NCI-H2227 treated with DMSO at 0.1 percent for 48 hours (cell line): ENCODE data around the gene LGALS7.

Experiments
- DNase-seq: peaks from one replicate; lab custom pipeline; 2025; lab: John Stamatoyannopoulos, UW

Gene LGALS7

GRCh38 chr19:38726761-38727301 is 46.5 kb downstream of the LGALS7 start:
- DNase-seq = no peak

- no peak for DNase-seq
Observed at GRCh38 chr19:38726284-38726673, 47.0 kb downstream of the LGALS7 start.

- DNase-seq = no peak
Observed at GRCh38 chr19:38725469-38726283, 47.6 kb downstream of the LGALS7 start.

DNA sequence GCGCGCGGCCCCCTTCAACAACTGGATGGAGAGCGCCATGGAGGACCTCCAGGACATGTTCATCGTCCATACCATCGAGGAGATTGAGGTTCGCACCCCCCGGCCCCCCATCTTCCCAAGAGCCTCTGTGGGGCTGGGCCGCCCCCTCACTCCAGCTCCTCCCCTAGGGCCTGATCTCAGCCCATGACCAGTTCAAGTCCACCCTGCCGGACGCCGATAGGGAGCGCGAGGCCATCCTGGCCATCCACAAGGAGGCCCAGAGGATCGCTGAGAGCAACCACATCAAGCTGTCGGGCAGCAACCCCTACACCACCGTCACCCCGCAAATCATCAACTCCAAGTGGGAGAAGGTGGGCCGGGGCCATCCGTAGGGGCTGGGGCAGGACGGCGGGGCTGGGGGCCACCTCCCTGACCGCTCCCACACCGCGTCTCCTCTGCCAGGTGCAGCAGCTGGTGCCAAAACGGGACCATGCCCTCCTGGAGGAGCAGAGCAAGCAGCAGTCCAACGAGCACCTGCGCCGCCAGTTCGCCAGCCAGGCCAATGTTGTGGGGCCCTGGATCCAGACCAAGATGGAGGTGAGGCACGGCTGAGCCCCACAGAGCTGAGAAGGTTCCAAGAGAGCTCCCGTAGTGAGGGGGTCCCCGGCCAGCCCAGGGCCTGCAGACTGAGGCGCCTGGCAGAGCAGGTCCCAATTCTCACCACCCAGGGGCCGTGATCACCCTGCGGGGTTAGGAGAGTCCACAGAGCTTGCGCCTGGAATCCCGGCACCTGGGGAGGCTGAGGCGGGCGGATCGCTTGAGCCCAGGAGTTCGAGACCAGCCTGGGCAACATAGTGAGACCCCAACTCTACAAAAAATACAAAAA is 49.1 kb downstream of the LGALS7 start:
- DNase-seq = no peak

DNA sequence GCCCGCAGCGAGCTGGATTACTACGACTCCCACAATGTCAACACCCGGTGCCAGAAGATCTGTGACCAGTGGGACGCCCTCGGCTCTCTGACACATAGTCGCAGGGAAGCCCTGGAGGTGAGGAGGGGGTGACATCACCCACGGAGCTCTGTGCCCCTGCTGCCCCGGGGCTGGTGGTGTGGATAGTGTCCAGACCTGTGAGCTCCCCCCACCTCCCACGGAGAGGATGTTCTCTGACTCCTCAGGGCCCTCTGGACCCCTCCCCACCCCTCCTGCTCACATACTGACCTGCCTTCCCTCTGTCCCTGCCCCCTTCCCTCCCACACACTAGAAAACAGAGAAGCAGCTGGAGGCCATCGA is 49.7 kb downstream of the LGALS7 start:
- DNase-seq = no peak

DNA sequence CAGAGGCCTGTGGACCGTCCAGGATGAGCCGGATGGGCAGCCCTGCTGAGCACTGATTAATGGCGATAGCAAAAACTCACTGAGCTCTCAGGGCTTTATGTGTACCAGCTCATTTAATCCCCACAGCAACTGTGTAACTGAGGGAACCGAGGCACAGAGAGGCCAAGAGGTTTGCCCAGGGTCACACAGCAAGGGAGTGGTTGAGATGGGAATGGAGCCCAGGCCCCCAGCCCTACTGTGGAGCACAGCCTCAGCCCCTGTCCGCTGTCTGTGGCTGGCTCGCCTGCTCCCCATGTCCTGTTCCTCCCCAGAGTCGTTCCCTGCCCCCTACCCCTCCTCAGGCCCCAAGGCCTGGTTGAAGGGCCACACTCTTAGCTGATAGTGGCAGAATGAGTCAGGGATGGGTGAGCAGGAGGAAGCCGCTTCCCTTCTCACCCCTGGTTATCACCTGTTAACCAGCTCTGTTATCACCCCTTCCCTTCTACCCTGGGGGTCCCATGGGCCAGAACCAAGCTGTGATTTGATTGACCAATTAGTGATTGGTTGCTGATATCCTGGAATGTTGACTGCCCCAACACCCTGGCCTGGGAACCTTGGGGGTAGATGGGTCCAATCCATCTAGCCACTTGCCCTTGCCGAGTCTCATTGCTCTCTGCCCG is 50.2 kb downstream of the LGALS7 start:
- no peak for DNase-seq

DNA sequence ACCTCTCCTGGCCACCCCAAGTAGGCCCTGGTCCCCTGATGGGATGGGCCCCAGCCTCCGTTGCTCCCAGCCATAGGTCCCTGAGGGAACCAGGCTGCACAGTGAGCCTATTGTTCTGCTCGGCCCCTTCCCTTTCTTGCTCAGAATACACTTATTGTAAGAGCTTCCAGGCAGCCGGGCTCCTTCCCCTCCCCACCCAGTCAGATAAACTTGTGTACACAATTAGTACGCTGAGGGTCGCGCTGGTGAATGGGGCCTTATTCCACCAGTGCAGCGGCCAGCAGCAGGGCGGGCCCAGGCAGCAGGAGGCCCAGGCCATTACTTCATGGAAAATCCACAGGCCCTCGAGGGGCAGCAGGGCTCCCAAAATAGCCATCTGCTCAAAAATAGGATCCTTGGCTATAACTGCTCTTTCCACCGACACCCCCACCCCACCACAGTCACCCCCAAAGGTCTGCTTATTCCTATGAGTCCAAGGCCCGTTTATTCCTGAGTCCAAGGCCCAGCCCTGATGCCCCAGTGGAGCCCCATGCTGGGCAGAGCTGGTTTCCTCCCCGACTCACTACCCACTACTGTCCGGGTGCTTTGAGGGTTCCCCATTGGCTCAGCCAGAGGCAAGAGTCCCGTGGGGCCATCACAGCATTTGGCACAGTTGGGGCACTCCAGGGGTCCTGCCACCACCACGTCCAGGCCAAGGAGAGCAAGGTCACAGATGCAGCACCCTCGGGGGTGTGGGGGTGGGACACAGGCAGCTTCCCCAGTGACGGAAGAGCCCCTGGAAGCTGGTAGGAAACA is 51.1 kb downstream of the LGALS7 start:
- peak; percentile 85 for DNase-seq

DNA sequence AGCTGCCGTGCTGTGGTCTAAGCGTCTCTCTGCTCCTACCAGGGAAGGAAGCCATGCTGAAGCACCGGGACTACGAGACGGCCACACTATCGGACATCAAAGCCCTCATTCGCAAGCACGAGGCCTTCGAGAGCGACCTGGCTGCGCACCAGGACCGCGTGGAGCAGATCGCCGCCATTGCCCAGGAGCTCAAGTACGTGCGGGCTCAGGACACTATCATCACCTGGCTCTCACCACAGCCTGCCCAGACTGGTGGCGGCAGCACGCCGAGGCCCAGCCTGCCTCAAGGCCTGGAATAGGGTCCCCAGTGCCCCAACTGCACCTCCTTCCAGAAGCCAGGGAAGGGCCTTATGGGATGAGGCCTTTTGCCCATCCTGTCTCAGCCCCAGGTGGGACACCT is 51.8 kb downstream of the LGALS7 start:
- DNase-seq = no peak
